ENCODE data around the gene EIF3C.
"Not testable (repeated sequence)": the region's sequence is repeated elsewhere in the genome, so short reads cannot be mapped to it uniquely, and the experiment has no call there.

The EIF3C gene

GRCh38 chr16:28750469-28751067 is 39.3 kb downstream of the EIF3C start:
- not testable (repeated sequence) for DNase-seq

GRCh38 chr16:28751487-28751886 is 40.2 kb downstream of the EIF3C start, which contains the start of gene NPIPB9:
Gene NPIPB9, plus strand, starts transcription at chr16:28751787.
- DNase-seq = not testable (repeated sequence)

GRCh38 chr16:28781697-28782096 is 70.4 kb downstream of the EIF3C start:
- not testable (repeated sequence) for DNase-seq

GRCh38 chr16:28782357-28782756 is 71.1 kb downstream of the EIF3C start:
- DNase-seq = not testable (repeated sequence)

All from femur (tissue), 1 donor.